Duodenal mucosa (tissue), 2 donors: ENCODE data around the gene SIGLEC8.
"Not testable (repeated sequence)": the region's sequence is repeated elsewhere in the genome, so short reads cannot be mapped to it uniquely, and the experiment has no call there.

Source experiments
- H3K27ac ChIP-seq: one replicate; pipeline ENCODE4 v1.7.0; 2013; ENCODE audit warnings: low read depth, low read length
- H3K27me3 ChIP-seq, 2 donors: one replicate each; pipeline ENCODE4 v1.7.0; 2013; ENCODE audit warnings: low read length in 2 of 2, control low read depth in 1 of 2; ENCODE audit not compliant: insufficient read depth in 2 of 2, control insufficient read depth in 1 of 2
- H3K36me3 ChIP-seq, 2 donors: one replicate each; pipeline ENCODE4 v1.7.0; 2013; ENCODE audit warnings: low read length in 2 of 2, control low read depth in 1 of 2; ENCODE audit not compliant: insufficient read depth in 2 of 2, control insufficient read depth in 1 of 2
- H3K4me1 ChIP-seq, 2 donors: one replicate each; pipeline ENCODE4 v1.7.0; 2013; ENCODE audit warnings: low read length in 2 of 2, control low read depth in 1 of 2; ENCODE audit not compliant: insufficient read depth in 2 of 2, control insufficient read depth in 1 of 2
- H3K4me3 ChIP-seq, 2 donors: one replicate each; pipeline ENCODE4 v1.7.0; 2013; ENCODE audit warnings: low read length in 2 of 2, low read depth in 1 of 2
- H3K9ac ChIP-seq, 2 donors: one replicate each; pipeline ENCODE4 v1.7.0; 2013; ENCODE audit warnings: low read length in 2 of 2, low read depth in 1 of 2
- H3K9me3 ChIP-seq, 2 donors: one replicate each; pipeline ENCODE4 v1.7.0; 2013; ENCODE audit warnings: low read length in 2 of 2, control low read depth in 1 of 2; ENCODE audit not compliant: control insufficient read depth in 1 of 2

Gene SIGLEC8

DNA sequence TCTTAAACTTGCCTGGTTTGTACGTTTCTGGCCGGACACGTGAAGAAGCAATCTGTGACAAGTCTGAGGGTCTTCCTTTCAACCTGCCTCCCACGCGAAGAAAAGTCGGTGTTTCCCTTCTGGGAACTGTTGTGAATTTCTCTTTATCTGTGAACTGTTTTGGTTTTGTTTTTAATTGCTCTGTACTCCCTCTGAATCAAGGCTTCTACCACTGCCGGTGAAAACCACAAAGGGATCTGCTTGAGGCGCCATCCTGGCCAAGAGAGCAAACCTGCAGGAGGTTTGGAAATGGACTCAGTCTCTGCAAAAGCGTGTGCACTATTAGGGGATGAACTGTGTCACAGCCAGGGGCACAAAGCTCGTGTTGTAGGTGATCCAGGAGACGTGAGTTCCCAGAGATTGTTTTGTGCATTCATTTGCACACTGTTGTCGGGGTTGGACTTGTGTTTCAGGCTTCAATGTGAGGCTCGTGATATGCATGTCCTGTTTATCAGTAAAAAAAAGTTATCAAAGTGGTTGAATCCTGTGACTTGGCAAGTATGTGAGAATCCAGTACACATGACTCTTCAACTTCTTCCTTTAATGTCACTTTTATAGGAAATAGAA lies 9.7 kb downstream of the SIGLEC8 start:
- Histone ChIP-seq H3K27me3 (no peaks in the 10 kb centered on the region), H3K9ac (no peak overlapping the region), H3K27ac (no peak overlapping the region), H3K9me3 (no peaks in the 10 kb centered on the region), H3K4me3 (peak overlapping the region in 1 of 2 donors; percentile 8), H3K4me1 (no peaks in the 10 kb centered on the region), H3K36me3 (no peaks in the 10 kb centered on the region)

DNA sequence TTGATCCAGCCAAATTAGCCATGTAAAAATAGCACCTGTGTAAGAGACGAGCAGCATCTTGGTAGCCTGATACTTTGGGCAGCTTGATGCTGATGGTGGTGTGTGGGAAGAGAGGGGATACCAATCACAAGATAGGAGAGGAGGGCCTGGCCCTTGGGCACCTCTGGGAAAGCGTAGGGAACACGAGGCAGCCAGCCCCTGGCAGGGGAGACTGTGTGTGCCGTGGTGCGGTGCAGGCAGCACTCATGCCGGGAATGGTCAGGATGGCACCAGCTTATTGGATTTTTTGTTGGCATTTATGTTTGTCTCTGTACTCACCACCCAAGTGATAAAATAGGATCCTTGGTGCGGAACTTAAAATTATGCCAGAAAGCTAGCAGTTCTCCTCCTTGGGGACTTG lies 10.2 kb downstream of the SIGLEC8 start:
- no peak overlapping the region for H3K9ac ChIP-seq
- no peaks in the 10 kb centered on the region for H3K4me1 ChIP-seq
- no peaks in the 10 kb centered on the region for H3K9me3 ChIP-seq
- H3K27ac ChIP-seq, result no peak overlapping the region
- H3K4me3 ChIP-seq, result peak overlapping the region in 1 of 2 donors; percentile 8
- no peaks in the 10 kb centered on the region for H3K36me3 ChIP-seq
- no peaks in the 10 kb centered on the region for H3K27me3 ChIP-seq

DNA sequence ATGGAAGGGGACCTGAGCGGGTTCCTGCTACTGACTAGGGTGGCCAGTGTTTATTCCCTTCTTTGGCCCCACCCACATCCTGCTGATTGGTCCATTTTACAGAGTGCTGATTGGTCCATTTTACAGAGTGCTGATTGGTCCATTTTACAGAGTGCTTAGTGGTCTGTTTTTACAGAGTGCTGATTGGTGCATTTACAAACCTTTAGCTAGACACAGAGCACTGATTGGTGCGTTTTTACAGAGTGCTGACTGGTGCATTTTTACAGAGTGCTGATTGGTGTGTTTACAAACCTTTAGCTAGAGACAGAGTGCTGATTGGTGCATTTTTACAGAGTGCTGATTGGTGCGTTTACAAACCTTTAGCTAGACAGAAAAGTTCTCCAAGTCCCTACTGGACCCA lies 10.7 kb downstream of the SIGLEC8 start:
- H3K4me1 ChIP-seq, H3K36me3 ChIP-seq, H3K9me3 ChIP-seq, H3K4me3 ChIP-seq, H3K9ac ChIP-seq, H3K27ac ChIP-seq, H3K27me3 ChIP-seq: not testable (repeated sequence)

DNA sequence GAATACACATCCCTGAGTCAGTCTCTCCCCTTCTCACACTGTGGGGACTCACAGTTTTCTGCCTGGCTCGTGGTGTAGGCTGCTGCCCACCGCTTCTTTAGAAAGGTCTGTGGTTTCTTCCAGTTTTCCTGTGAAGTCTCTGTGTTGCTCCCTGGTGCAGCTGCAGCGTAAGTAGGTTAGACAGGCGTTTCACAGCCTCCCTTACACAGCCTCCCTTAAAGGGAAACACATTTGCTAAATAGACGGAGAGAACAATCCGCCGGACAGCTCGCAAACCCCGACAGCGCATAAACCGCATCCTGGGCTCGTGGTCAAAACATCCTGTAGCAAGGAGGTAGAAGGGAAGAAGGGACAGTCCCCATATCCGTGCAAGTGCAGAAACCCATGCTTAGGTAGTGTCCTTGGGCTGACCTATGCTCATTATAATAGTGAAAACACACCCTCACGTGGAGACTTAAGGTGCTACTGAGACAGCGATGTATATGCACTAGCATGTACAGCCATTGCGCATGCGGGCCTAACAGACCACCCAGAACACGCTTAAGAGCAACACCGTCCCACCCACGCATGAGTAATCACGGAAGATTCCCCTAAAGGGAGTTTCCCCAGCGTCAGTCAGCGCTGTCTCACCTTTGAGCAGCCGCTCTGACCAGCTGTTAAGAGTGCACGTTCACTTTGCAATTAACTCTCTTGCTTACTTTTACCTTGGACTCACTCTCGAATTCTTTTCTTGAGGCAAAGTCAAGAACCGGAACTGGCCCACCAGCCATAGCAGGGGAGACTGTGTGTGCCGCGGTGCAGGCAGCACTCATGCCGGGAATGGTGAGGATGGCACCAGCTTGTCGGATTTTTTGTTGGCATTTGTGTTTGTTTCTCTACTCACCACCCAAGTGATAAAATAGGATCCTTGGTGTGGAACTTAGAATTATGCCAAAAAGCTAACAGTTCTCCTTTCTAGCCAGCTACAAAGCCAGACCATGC lies 16.6 kb downstream of the SIGLEC8 start:
- Histone ChIP-seq H3K4me3 (peak overlapping the region; percentile 13 to 34), H3K36me3 (no peaks in the 10 kb centered on the region), H3K4me1 (peaks cover 9 to 10% of the 10 kb centered on the region in 2 donors), H3K9me3 (no peaks in the 10 kb centered on the region), H3K27ac (no peak overlapping the region), H3K27me3 (no peaks in the 10 kb centered on the region), H3K9ac (no peak overlapping the region)

DNA sequence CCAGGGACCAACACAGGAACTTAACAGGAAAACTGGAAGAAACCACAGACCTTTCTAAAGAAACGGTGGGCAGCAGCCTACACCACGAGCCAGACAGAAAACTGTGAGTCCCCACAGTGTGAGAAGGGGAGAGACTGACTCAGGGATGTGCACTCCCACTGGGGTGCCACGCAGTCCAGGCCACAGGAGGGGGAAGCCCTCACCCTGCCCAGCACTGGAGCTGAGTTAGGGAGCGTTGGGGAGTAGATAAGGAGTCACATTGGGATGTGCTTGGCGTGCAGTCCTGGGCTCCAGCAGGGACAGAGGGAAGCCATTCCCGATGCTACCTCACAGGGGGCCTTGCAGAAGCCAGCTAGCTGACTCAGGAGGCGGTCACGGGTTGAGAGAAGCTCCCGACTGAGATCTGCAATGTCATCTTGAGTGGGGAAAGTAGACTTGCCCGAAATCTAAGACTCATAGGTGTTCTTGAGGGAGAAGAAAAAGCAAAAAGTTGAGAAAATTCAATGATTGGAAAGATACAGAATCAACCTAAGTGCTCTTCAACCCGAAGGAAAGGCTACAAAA lies 17.3 kb downstream of the SIGLEC8 start:
- peak overlapping the region in 1 of 2 donors; percentile 13 for H3K4me3 ChIP-seq
- H3K9ac ChIP-seq, result no peak overlapping the region
- H3K4me1 ChIP-seq, result peaks cover 9 to 10% of the 10 kb centered on the region in 2 donors
- no peak overlapping the region for H3K27ac ChIP-seq
- no peaks in the 10 kb centered on the region for H3K27me3 ChIP-seq
- H3K36me3 ChIP-seq, result no peaks in the 10 kb centered on the region
- no peaks in the 10 kb centered on the region for H3K9me3 ChIP-seq

DNA sequence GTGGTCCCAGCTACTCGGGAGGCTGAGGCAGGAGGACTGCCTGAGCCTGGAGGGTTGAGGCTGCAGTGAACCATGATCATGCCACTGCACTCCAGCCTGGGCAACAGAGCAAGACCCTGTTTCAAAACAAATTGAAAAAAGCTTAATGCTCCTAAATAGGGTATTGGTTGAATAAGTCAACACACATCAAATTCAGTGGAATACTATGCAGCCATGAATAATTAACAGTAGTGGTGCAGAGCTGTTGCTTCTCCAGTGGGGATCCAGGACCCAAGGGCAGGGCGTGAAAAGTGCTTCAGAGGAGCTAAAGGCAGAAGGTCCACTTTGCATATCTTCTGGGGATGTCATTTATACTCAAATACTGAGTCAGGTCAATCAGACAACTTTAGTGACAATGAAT lies 18.2 kb downstream of the SIGLEC8 start:
- H3K27me3 ChIP-seq, result no peaks in the 10 kb centered on the region
- H3K4me1 ChIP-seq, result peaks cover 9 to 10% of the 10 kb centered on the region in 2 donors
- H3K36me3 ChIP-seq, result no peaks in the 10 kb centered on the region
- H3K9me3 ChIP-seq, result no peaks in the 10 kb centered on the region
- H3K9ac ChIP-seq, result no peak overlapping the region
- no peak overlapping the region for H3K27ac ChIP-seq
- H3K4me3 ChIP-seq, result no peak overlapping the region

DNA sequence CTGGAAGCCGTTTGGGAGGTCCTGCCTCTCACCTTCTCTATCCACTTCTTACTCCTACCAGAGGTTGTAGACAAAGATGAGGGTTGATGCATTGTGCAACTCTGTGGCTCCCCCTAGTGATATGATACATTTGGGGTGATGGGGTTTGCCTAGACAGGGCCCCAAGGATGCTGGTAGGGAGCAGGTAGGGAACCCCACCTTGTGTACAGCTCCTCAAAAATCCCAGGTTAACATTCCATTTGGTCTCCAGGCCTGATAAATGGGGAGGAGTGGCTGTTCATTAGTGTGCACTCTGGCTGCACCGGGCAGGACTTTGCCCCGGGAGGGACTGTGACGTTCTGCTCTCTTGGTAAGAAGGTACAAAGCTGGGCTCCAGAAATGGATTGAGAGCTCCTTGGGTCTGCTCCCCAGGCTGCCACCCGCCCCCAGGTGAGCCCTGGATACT lies 19.2 kb downstream of the SIGLEC8 start:
- Histone ChIP-seq H3K4me1 (peaks cover 9 to 10% of the 10 kb centered on the region in 2 donors), H3K9ac (no peak overlapping the region), H3K27me3 (no peaks in the 10 kb centered on the region), H3K4me3 (peak overlapping the region in 1 of 2 donors; percentile 4), H3K9me3 (no peaks in the 10 kb centered on the region), H3K27ac (no peak overlapping the region), H3K36me3 (no peaks in the 10 kb centered on the region)

DNA sequence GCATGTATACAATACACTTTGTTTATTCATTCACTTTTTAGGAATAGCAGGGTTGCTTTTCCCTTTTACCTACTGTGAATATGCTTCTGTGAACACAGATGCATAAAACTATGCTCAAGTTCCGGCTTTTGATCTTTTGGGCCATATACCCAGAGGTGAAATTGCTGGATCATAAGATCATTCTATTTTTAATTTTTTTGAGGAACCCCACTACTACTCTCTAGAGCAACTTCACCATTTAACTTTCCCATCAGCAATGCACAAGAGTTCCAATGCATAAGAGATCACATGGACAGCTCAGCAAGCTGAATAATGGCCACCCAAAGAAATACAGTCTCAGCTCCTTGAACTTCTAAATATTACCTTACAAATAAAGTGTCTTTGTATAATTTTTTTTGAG lies 23.8 kb downstream of the SIGLEC8 start:
- Histone ChIP-seq H3K36me3 (no peaks in the 10 kb centered on the region), H3K4me1 (peaks cover 5 to 8% of the 10 kb centered on the region in 2 donors), H3K9ac (no peak overlapping the region), H3K27me3 (no peaks in the 10 kb centered on the region), H3K27ac (no peak overlapping the region), H3K4me3 (no peak overlapping the region), H3K9me3 (no peaks in the 10 kb centered on the region)

DNA sequence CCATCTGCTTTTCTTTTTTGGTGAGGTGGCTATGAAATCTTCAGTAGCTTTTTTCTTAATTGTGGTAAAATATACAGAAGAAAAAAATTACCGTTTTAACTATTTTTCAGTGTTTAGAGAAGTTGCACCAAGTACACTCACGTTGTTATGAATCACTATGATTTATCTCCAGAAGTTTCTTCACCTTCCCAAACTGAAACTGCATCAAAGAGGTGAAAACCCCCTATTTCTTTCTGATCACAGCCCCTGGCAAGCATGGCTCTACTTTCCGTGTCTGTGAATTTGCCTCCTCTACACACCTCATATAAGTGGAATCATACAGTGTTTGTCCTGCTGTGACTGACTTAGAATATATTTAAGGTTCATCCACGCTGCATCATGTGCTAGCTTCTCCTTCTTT lies 25.2 kb downstream of the SIGLEC8 start:
- H3K27me3 ChIP-seq, result no peaks in the 10 kb centered on the region
- H3K27ac ChIP-seq, result no peak overlapping the region
- no peak overlapping the region for H3K9ac ChIP-seq
- no peaks in the 10 kb centered on the region for H3K4me1 ChIP-seq
- H3K4me3 ChIP-seq, result no peak overlapping the region
- H3K9me3 ChIP-seq, result no peaks in the 10 kb centered on the region
- H3K36me3 ChIP-seq, result no peaks in the 10 kb centered on the region

DNA sequence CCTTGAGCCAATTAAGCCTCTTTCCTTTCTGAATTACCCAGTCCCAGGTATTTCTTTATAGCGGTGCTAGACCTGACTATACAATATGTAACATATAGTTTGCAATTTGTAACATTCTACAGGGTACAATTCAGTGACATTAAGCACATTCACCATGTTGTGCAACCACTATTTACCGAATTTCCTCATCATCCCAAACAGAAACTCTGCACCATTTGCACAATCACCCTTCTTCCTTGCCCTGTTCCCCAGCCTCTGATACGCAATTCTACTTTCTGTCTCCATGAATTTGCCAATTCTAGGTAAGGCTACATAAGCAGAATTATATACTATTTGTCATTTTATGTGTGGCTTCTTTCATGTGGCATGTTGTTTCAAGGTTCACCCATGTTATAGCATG lies 27.1 kb downstream of the SIGLEC8 start:
- H3K27me3 ChIP-seq, result no peaks in the 10 kb centered on the region
- H3K27ac ChIP-seq, result no peak overlapping the region
- no peaks in the 10 kb centered on the region for H3K4me1 ChIP-seq
- no peak overlapping the region for H3K9ac ChIP-seq
- H3K9me3 ChIP-seq, result no peaks in the 10 kb centered on the region
- no peaks in the 10 kb centered on the region for H3K36me3 ChIP-seq
- H3K4me3 ChIP-seq, result no peak overlapping the region
